Activated T-helper 9 cell treated with anti-CD3 and anti-CD28 coated beads, Interleukin-2, amount 50 U/mL, for 16 hours (primary cell): Measurements from ENCODE around the gene UTP14A.

Experiments used
- DNase-seq: peaks from one replicate; pipeline ENCODE4 v3.0.0-alpha.2; 2020; ENCODE audit warnings: low read depth

The UTP14A gene

GRCh38 chrX:129953881-129954280 lies 47.9 kb downstream of the UTP14A start:
- DNase-seq, result no peak

GRCh38 chrX:129954804-129955203 lies 48.8 kb downstream of the UTP14A start:
- no peak for DNase-seq

GRCh38 chrX:129955682-129956081 lies 49.7 kb downstream of the UTP14A start:
- no peak for DNase-seq

GRCh38 chrX:129956145-129956544 lies 50.2 kb downstream of the UTP14A start:
- DNase-seq, result no peak

- no peak for DNase-seq
Measured at GRCh38 chrX:129956765-129957164, 50.8 kb downstream of the UTP14A start.

GRCh38 chrX:129957241-129958082 lies 51.5 kb downstream of the UTP14A start:
- peak; percentile 33 for DNase-seq

GRCh38 chrX:129958083-129958465 lies 52.1 kb downstream of the UTP14A start:
- no peak for DNase-seq

- DNase-seq, result no peak
Measured at GRCh38 chrX:129958814-129959492, 53.0 kb downstream of the UTP14A start.

- no peak for DNase-seq
Measured at GRCh38 chrX:129959493-129959832, 53.5 kb downstream of the UTP14A start.

GRCh38 chrX:129961180-129962083 lies 55.5 kb downstream of the UTP14A start:
- DNase-seq, result peak; percentile 49

GRCh38 chrX:129963729-129964128 lies 57.8 kb downstream of the UTP14A start:
- DNase-seq, result no peak

GRCh38 chrX:129965166-129965565 lies 59.2 kb downstream of the UTP14A start:
- DNase-seq, result no peak

GRCh38 chrX:129968968-129969367 lies 63.0 kb downstream of the UTP14A start:
- no peak for DNase-seq

GRCh38 chrX:129976441-129976840 lies 70.5 kb downstream of the UTP14A start:
- DNase-seq, result no peak
